Fibroblast of lung (primary cell): ENCODE data around the gene SNCG.

Experiments
- EZH2 ChIP-seq: IDR thresholded peaks from 2 replicates; pipeline ENCODE4 v1.5.1; 2012; ENCODE audit warnings: low read length, control low read depth, mild to moderate bottlenecking; ENCODE audit errors: missing control alignments
- TF ChIP-seq, protein P1 (sequence below), 2 donors: IDR thresholded peaks in 1 of 2; conservative IDR thresholded peaks in 1 of 2; 1 replicate in 1 of 2; 2 replicates in 1 of 2; pipeline ENCODE4 v1.5.1; 2011 to 2012; ENCODE audit warnings: low read length in 2 of 2, control low read depth in 1 of 2, inconsistent platforms in 1 of 2, low read depth in 1 of 2, mild to moderate bottlenecking in 1 of 2

- TF ChIP-seq, protein P1, sequence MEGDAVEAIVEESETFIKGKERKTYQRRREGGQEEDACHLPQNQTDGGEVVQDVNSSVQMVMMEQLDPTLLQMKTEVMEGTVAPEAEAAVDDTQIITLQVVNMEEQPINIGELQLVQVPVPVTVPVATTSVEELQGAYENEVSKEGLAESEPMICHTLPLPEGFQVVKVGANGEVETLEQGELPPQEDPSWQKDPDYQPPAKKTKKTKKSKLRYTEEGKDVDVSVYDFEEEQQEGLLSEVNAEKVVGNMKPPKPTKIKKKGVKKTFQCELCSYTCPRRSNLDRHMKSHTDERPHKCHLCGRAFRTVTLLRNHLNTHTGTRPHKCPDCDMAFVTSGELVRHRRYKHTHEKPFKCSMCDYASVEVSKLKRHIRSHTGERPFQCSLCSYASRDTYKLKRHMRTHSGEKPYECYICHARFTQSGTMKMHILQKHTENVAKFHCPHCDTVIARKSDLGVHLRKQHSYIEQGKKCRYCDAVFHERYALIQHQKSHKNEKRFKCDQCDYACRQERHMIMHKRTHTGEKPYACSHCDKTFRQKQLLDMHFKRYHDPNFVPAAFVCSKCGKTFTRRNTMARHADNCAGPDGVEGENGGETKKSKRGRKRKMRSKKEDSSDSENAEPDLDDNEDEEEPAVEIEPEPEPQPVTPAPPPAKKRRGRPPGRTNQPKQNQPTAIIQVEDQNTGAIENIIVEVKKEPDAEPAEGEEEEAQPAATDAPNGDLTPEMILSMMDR (conservative IDR thresholded peaks at IDR 0.05 in 1 of 2, IDR thresholded peaks at IDR 0.05 in 1 of 2; ENCODE audit: low read depth in 1 of 2, low read length in 2 of 2), result no peak
- TF ChIP-seq EZH2, result no peak
Measured at GRCh38 chr10:86955501-86956194, 2.8 kb upstream of the SNCG start.
